LNCaP clone FGC (cell line): ENCODE data around the gene LACRT.

Experiments used
- DNase-seq: peaks from one replicate; pipeline ENCODE4 v3.0.0-alpha.2; 2011; ENCODE audit warnings: low read depth
- H3K4me3 ChIP-seq: 2 replicates; pipeline ENCODE4 v1.5.1; 2011; ENCODE audit warnings: mild to moderate bottlenecking, low read depth, low read length, control low read depth
- CTCF ChIP-seq: IDR thresholded peaks from 2 replicates; pipeline ENCODE4 v1.5.1; 2012; ENCODE audit warnings: mild to moderate bottlenecking; ENCODE audit not compliant: control insufficient read depth, insufficient read depth; ENCODE audit errors: extremely low read depth

Gene LACRT

GRCh38 chr12:54654926-54655325 is 20.2 kb upstream of the LACRT start:
- no peak overlapping the region for H3K4me3 ChIP-seq
- DNase-seq = no peak
- no peak for TF ChIP-seq CTCF

- H3K4me3 ChIP-seq = no peak overlapping the region
- DNase-seq = no peak
- no peak for TF ChIP-seq CTCF
These were observed 18.3 kb upstream of the LACRT start for GRCh38 chr12:54653025-54653424.

- H3K4me3 ChIP-seq = no peak overlapping the region
- TF ChIP-seq CTCF = no peak
- no peak for DNase-seq
These were observed 16.2 kb upstream of the LACRT start for GRCh38 chr12:54650889-54651288.

GRCh38 chr12:54650409-54650808 is 15.7 kb upstream of the LACRT start:
- H3K4me3 ChIP-seq = no peak overlapping the region
- no peak for DNase-seq
- no peak for TF ChIP-seq CTCF

- TF ChIP-seq CTCF = no peak
- DNase-seq = no peak
- no peak overlapping the region for H3K4me3 ChIP-seq
These were observed 15.1 kb upstream of the LACRT start for GRCh38 chr12:54649825-54650224.

GRCh38 chr12:54648265-54648664 is 13.6 kb upstream of the LACRT start, which contains the start of gene DCD:
Gene DCD (minus strand): TSS chr12:54648365. CDS start chr12:54648303, 62 bp downstream.
- no peak for DNase-seq
- H3K4me3 ChIP-seq = no peak within 1 kb of the TSS
- TF ChIP-seq CTCF = no peak

GRCh38 chr12:54641554-54641953 is 6.9 kb upstream of the LACRT start:
- DNase-seq = no peak
- no peak overlapping the region for H3K4me3 ChIP-seq
- no peak for TF ChIP-seq CTCF
